DMS153 treated with DMSO at 0.1 percent for 48 hours (cell line): ENCODE results near the gene CEACAM21.
"Not testable (repeated sequence)": the region's sequence is repeated elsewhere in the genome, so short reads cannot be mapped to it uniquely, and the experiment has no call there.

Experiments used
- DNase-seq: peaks from one replicate; lab custom pipeline; 2025; ENCODE audit not compliant: unreplicated experiment; lab: John Stamatoyannopoulos, UW

The CEACAM21 gene

GRCh38 chr19:41548954-41549688, 26.8 kb upstream of the CEACAM21 start:
- DNase-seq: no peak

- DNase-seq: no peak
Observed at GRCh38 chr19:41549884-41550283, 26.1 kb upstream of the CEACAM21 start.

DNA sequence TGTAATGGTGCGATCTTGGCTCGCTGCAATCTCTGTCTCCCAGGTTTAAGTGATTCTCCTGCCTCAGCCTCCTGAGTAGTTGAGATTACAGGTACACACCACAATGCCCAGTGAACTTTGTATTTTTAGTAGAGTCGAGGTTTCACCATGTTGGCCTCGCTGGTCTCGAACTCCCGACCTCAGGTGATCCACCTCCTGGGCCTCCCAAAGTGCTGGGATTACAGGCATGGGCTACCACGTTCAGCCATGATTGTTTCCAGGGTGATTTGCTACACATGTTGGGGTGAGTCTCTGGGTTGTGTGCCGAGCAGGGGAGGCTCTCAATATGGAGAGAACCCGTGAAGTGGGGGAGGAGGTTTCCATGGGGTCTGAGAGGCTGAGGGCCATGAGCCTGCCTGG, 24.8 kb upstream of the CEACAM21 start:
- DNase-seq: no peak

DNA sequence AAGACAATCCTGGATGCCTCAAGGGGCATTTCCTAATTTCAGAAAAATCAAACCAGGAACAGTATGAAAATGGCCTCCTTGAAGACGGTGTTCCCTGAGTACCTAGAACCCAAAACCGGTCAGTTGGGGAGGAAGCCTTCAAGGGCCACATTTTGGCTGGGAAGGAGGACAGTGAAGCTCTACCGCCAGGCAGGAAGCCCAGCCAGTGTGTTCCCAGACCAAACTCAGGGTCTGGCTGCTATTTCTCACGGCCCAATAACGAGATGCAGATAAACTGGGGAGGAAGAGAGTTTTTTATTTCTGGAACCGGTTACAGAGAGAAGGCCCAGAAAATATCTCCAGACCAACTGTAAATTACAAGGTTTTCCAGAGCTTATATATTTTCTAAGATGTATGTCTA, 24.3 kb upstream of the CEACAM21 start:
- DNase-seq: no peak

- DNase-seq: no peak
Observed at GRCh38 chr19:41552558-41552957, 23.4 kb upstream of the CEACAM21 start.

DNA sequence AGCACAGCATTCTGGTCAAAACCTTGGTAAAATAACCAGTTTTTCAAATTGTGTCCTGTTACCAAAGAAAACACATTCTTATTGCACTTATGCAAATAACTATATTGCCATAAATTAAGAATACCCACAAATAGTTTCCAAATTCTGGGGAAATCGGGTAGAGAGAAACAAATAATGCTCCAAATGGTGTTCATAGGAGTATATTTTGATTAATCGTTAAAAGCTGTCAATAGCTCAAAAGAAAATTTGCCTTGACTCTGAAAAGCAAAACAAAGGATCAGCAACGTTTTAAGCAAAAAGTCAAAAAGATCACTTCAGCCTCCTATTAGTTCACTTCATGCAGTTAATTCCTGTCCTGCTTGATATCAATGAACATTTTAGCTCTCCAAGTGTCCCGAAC, 22.2 kb upstream of the CEACAM21 start:
- DNase-seq: no peak

- DNase-seq: no peak
Observed at GRCh38 chr19:41554907-41555306, 21.1 kb upstream of the CEACAM21 start.

GRCh38 chr19:41555748-41556147, 20.2 kb upstream of the CEACAM21 start:
- DNase-seq: no peak

GRCh38 chr19:41563854-41564514, 12.0 kb upstream of the CEACAM21 start:
- no peak for DNase-seq

GRCh38 chr19:41564515-41565378, 11.2 kb upstream of the CEACAM21 start:
- DNase-seq: no peak

- no peak for DNase-seq
Observed at GRCh38 chr19:41565379-41565720, 10.6 kb upstream of the CEACAM21 start.

DNA sequence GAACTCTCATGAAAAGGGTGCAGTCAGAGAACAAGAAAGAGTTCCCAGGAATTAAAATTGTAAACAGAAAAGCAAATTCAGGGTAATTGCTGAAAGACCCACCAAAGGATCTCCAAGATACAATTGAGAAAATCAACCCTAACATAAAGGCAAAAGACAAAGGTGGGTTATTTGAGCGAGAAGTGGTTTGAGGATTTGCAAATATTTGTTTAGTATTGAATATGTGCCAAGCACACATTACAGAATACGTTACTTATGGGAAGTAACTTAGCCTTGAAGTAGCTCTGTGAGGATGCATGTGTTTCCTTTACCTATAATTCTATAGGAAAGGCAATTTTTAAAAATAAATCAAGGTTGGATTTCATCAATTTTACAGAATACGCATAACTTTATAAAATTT, 10.0 kb upstream of the CEACAM21 start:
- peak; percentile 12 for DNase-seq

DNA sequence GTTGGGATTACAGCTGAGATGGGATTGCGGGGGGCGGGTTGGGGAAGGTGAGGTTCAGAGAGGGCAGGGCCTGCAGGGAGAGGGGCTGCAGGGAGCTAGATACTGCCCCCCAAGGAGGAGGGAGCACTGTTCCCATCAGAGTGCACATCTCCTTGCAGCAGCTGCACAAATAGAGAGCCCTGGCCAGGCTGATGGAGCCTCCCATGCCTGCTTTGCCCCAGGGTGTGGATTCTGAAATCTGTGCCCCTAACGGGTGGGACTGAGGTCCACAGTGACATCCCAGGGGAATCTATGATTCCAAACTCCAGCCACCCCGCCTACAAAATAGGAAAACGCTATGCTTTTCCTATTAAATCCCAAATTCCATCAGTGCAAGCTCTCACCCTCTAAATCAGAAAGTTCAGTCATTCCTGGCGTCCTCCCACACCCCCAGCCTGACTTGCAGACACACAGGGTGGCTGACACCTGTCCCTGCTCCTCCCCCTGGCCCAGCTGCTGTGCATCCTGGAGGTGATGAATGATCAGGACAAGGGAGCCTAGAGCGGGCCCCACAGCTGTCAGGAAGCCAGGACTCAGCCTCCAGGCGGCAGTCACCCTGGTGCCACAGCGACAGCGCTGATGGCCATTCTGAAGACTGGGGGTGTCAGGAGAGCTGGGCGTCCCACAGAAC, 6.3 kb upstream of the CEACAM21 start:
- DNase-seq: no peak

GRCh38 chr19:41570179-41570578, 5.8 kb upstream of the CEACAM21 start:
- no peak for DNase-seq

DNA sequence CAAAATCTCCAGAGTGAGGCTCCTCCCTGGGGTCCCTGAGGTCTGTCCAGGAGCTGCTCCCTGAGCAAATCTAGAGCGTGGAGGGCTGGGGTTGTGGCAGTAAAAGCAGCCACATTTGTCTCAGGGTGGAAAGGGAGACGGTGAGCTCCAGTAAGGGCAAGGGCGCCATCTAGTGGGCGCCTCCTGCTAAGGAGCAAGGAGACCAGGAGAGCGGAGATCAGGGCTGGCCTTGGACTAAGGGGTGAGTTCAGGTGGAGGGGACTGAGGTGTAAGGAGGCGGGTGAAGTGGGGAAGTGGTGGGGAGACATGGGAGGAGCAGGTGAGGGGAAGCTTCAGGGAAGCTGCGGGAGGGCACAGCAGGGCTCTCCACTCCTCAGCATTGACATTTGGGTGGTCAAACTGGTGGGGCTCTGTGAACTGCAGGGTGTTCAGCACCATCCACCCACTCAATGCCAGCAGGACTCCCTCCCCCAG, 5.3 kb upstream of the CEACAM21 start:
- DNase-seq: peak; percentile 42

DNA sequence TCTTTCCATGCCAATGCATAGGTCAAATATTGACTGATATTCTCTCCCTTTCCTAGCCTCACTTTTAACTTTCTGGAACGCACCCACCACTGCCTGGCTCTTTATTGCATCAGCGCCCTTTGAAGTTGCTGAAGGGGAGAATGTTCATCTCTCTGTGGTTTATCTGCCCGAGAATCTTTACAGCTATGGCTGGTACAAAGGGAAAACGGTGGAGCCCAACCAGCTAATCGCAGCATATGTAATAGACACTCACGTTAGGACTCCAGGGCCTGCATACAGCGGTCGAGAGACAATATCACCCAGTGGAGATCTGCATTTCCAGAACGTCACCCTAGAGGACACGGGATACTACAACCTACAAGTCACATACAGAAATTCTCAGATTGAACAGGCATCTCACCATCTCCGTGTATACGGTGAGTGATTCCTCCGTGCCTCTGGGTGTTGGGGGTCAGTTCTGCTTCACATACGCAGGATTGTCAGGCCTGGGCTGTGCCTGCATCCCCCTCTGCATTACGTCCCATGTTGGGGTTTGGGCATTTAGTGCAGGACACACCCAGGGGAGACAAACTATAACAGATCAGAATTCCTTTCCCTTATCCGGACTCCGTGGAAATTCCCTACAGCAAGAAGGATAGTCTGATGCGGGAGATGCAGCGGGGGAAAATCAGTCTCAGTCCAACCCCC, 1.3 kb downstream of the CEACAM21 start:
- no peak for DNase-seq

DNA sequence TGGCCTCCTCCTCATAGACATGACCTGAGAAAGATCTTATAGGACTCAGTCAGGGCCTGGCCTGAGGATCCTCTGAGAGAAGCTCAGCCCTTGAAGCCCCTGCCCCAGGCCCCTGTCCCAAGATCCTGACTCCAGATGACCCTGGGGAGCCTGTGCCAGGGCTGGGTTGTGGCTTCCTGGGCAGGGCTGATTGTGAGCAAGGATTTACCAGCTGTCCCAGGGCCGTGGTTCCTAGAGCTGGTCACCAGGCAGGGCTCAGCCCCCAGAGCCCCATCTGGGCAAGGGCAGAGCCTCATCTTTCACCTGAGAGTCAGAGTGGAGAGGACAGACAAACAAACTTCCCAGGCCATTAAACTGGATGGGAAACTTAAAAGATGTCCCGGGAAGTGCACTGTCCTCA, 1.9 kb downstream of the CEACAM21 start:
- no peak for DNase-seq

GRCh38 chr19:41578886-41579285, 2.9 kb downstream of the CEACAM21 start:
- no peak for DNase-seq

DNA sequence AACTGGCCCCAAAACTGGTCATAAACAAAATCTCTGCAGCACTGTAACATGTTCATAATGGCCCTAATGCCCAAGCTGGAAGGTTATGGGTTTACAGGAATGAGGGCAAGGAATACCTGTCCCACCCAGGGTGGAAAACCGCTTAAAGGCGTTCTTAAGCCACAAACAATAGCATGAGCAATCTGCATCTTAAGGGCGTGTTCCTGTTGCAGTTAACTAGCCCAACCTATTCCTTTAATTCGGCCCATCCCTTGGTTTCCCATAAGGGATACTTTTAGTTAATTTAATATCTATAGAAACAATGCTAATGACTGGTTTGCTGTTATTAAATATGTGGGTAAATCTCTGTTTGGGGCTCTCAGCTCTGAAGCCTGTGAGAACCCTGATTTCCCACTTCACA, 5.1 kb downstream of the CEACAM21 start:
- not testable (repeated sequence) for DNase-seq

GRCh38 chr19:41582577-41583182, 6.7 kb downstream of the CEACAM21 start:
- DNase-seq: not testable (repeated sequence)
